Fibroblast of pulmonary artery (primary cell): Measurements from ENCODE around the gene TIMP4.
A peak's percentile ranks its signal among the peaks of the same experiment; 100 is the strongest.

Experiments used
- DNase-seq: peaks from one replicate; pipeline ENCODE4 v3.0.0-alpha.2; 2010; ENCODE audit warnings: low read depth
- H3K4me3 ChIP-seq: replicated peaks from 2 replicates; pipeline ENCODE4 v1.5.1; 2011; ENCODE audit warnings: low read depth, mild to moderate bottlenecking, control low read depth, low read length, moderate library complexity
- CTCF ChIP-seq: IDR thresholded peaks from 2 replicates; pipeline ENCODE4 v1.5.1; 2011; ENCODE audit warnings: mild to moderate bottlenecking, control low read depth, low read length, inconsistent platforms; ENCODE audit errors: missing control alignments

The TIMP4 gene

DNA sequence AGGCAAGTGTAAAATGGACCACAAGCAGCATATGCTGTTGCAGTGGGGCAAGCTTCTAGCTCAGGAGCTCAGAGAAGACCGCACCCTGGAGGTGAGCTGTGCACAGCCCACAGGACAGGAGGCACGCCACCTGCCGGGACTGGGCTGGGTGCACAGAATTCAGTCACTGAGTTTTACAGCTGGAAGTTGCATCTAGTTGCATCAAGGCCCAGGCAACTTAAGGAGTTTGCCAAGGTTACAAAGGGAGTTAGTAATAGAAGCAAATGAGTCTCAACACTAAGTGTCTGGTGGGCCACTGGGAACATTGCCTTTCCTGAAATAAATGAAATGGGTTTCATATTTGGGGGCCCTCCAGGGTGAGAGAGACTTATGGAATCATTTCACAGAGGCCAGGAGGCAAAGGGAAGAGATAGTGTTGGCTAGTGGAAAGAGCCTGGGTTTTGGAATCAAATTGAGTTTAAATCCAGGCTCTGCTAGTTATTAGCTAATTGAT is 36.0 kb upstream of the TIMP4 start:
- H3K4me3 ChIP-seq: no peak overlapping the region
- no peak for TF ChIP-seq CTCF
- peak; percentile 36 for DNase-seq

- peak; percentile 94 for DNase-seq
- no peak overlapping the region for H3K4me3 ChIP-seq
- no peak for TF ChIP-seq CTCF
These were observed 35.5 kb upstream of the TIMP4 start for GRCh38 chr3:12194209-12194608.

- no peak for TF ChIP-seq CTCF
- DNase-seq: peak; percentile 98
- no peak overlapping the region for H3K4me3 ChIP-seq
These were observed 34.9 kb upstream of the TIMP4 start for GRCh38 chr3:12193485-12194165.

DNA sequence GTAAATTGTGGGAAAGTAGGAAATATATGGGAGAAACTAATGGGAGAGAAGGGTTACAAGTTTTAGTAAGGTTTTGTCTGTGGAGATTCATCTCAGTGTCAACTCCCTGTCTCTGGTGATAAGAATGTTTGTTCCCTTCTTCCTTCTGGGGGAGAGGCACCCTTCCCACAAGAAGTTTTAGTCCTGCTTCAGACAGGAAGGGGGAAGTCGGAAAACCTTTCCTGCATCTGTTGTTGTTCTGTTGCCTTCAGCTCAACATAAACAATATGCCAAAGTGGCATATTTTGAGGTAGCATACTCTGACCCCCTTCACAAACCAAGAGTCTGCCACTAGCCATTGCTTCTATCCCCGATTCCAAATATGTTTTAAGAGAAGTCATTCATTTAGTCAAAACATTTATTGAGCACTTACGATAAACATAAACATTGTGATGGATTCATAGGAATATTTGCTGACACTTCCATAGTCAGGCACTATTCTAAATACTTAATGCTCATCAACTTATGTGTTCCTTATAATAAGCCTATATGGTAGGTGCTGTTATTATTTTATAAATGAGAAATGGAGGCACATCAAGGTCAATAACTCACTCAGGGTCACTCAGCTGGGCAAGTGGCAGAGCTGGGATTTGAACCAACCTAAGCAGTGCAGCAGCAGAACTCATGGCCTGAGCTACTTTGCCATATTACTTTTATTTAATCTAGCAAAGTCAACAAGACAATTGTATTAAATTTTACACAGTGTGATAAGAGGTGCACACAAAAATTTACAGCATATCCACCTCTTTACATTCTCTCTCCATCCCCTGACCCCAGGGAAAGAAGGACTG is 34.2 kb upstream of the TIMP4 start:
- DNase-seq: no peak
- H3K4me3 ChIP-seq: no peak overlapping the region
- TF ChIP-seq CTCF: no peak

DNA sequence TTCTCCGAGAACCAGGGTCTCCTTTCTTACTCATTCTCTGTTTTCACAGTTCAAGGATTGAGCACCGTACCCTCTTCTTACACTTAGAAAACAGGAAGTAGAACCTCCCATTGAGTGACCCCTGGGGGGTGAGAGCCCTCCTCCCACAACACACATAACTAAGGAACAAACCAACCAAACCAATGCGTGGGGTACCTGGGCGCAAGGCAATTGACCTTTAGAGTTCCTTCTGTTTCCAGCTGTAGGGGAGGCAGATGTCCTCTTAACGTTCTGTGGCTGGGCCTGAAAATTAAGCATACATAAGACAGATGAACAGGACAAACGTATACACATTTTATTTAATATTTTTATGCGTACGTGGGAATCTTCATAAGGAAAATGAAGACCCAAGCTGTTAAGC is 33.5 kb upstream of the TIMP4 start:
- no peak for TF ChIP-seq CTCF
- no peak for DNase-seq
- no peak overlapping the region for H3K4me3 ChIP-seq

- no peak overlapping the region for H3K4me3 ChIP-seq
- TF ChIP-seq CTCF: no peak
- DNase-seq: no peak
These were observed 32.8 kb upstream of the TIMP4 start for GRCh38 chr3:12191559-12191958.
